Loucy (cell line): ENCODE data around the gene IGSF23.

Experiments used
- EZH2phosphoT487 ChIP-seq: fragments of 200-600 bp; IDR thresholded peaks from 2 replicates; pipeline ENCODE4 v1.6.1; 2018; ENCODE audit warnings: antibody characterized with exemption, mild to moderate bottlenecking, moderate library complexity, borderline replicate concordance
- TF ChIP-seq, protein P1 (sequence below): fragments of 200-600 bp; sonication (generic); conservative IDR thresholded peaks from 2 replicates; pipeline ENCODE4 v1.5.1; 2014; ENCODE audit warnings: mild to moderate bottlenecking, antibody characterized with exemption, low read length

- TF ChIP-seq, protein P1, sequence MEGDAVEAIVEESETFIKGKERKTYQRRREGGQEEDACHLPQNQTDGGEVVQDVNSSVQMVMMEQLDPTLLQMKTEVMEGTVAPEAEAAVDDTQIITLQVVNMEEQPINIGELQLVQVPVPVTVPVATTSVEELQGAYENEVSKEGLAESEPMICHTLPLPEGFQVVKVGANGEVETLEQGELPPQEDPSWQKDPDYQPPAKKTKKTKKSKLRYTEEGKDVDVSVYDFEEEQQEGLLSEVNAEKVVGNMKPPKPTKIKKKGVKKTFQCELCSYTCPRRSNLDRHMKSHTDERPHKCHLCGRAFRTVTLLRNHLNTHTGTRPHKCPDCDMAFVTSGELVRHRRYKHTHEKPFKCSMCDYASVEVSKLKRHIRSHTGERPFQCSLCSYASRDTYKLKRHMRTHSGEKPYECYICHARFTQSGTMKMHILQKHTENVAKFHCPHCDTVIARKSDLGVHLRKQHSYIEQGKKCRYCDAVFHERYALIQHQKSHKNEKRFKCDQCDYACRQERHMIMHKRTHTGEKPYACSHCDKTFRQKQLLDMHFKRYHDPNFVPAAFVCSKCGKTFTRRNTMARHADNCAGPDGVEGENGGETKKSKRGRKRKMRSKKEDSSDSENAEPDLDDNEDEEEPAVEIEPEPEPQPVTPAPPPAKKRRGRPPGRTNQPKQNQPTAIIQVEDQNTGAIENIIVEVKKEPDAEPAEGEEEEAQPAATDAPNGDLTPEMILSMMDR = no peak
- no peak for TF ChIP-seq EZH2phosphoT487
These were observed 9.7 kb downstream of the IGSF23 start for GRCh38 chr19:44623080-44623479.
